Activated CD8-positive, alpha-beta memory T cell treated with anti-CD3 and anti-CD28 coated beads for 1 hour (primary cell): ENCODE results near the gene TRIM44.

Source experiments
- DNase-seq, 2 donors: peaks; one replicate each; pipeline ENCODE4 v3.0.0-alpha.2; 2020; ENCODE audit warnings: low read depth in 1 of 2; ENCODE audit errors: extremely low read depth in 1 of 2

TRIM44 gene

GRCh38 chr11:35785287-35786167 is 123.0 kb downstream of the TRIM44 start:
- no peak for DNase-seq

GRCh38 chr11:35786188-35786587 is 123.6 kb downstream of the TRIM44 start:
- no peak for DNase-seq

- no peak for DNase-seq
Measured at GRCh38 chr11:35787013-35787504, 124.5 kb downstream of the TRIM44 start.

GRCh38 chr11:35787626-35788025 is 125.1 kb downstream of the TRIM44 start:
- no peak for DNase-seq

GRCh38 chr11:35791088-35791958 is 128.7 kb downstream of the TRIM44 start:
- DNase-seq = no peak

GRCh38 chr11:35792148-35792845 is 129.7 kb downstream of the TRIM44 start:
- no peak for DNase-seq

DNA sequence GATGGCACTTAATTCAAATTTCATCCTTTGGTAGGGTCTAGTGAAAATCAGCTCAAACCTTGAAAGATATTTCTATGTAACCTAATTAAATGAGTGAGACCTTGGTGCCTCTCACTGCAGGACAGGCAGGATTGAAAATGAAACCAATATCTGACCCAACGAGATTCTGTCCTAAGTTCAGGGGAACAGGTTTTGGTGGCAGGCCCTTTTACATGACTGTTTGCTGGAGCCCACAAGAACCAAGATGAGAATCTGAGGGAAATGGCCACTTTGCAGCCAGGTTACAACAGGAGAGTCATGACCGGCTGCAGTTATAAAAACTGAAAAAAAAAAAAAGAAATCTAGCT is 130.2 kb downstream of the TRIM44 start:
- DNase-seq = no peak

DNA sequence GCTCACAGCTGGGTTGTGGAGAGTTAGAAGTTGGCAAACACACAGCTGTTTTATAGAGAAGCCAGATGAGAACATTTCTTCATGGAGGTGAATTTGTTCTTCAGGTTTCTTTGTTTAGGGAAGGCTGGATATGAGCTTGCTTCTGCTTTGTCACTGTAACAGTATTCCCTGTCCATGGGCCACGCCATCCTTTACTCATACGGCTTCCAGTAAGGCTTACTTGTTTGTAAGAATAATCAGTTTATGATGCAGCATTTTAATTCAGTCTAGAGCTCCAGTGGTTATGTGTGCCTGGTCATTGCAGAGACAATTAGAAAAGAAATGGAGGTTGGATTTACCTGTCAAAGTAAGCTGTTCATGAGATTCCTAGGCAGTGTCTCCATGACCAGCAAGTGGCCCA is 131.8 kb downstream of the TRIM44 start:
- no peak for DNase-seq

DNA sequence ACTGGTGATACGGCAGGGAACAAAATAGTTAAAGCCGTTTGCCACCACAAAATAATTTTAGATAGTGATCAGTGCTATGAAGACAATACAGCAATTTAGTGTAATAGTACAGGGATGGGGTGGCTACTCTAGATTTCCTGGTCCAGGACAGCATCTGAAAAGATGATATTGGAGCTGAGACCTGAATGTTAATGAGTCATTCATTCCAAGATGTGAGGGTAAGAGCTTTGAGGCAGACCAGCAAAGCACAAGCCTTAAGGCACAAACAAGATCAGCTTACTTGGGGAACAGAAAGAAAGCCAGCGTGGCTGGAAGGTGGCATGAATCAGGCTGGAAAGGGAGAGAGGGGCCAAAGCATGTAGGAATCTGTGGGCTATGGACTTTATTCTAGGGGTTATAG is 132.3 kb downstream of the TRIM44 start:
- DNase-seq = no peak

DNA sequence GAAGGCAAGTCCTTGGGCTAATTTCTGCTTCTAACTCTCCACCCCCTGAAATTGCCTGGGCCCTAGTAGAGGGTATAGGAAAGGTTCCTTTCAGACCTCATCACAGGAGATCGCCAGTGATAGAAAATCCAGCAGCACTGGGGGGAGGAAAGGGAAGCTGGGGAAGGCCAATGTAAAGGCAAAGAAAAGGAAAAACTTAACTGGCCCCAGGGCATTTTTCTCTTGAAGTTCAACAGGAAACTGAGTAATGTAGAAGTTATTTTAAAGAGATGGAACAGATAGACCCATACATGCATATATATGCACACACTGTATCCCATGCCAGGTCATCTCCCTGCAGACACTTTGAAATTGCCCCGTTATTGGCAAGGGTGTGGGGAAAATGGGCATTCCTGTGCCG is 134.0 kb downstream of the TRIM44 start:
- DNase-seq = no peak

- DNase-seq = no peak
Measured at GRCh38 chr11:35798423-35798822, 135.8 kb downstream of the TRIM44 start.

GRCh38 chr11:35798983-35799382 is 136.4 kb downstream of the TRIM44 start:
- no peak for DNase-seq

DNA sequence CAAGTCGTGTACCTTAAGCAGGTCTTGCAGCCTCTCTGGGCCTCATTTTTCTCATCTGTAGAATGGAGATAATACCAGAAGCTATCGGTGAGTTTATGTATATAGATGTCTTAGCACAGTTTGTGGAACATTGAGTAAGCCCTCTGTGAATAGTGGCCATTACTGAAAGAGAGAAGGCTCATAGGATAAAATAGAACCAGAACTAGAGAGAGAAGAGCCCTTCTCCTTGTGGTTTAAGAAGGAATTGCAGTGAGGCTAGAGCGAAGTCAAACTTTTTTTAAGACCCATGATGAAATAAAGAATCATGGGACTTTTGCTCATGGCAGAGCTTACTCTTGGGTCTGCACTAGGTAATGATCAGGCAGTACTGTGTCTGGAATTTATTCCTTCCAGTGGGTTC is 137.1 kb downstream of the TRIM44 start:
- DNase-seq = no peak

- no peak for DNase-seq
Measured at GRCh38 chr11:35800970-35801953, 138.7 kb downstream of the TRIM44 start.

DNA sequence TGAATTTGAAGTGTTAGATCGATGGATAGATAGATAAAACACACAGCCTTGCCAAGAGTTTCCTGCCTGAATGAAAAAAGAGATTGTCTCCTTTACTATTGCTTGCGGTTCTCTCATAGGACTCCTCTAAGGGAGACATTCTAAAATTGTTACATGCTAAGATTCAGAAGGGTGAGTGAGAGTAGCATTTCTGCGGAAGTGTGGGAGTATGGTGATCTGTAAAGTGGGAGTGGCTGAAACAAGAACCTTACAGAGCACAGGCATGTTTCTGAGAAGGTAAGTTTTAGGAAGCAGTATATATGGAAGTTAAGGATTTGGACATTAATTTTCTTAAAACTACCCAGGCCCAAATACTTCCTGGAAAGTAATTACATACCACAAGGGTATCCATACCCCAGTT is 139.6 kb downstream of the TRIM44 start:
- no peak for DNase-seq

GRCh38 chr11:35802672-35803071 is 140.1 kb downstream of the TRIM44 start:
- no peak for DNase-seq

DNA sequence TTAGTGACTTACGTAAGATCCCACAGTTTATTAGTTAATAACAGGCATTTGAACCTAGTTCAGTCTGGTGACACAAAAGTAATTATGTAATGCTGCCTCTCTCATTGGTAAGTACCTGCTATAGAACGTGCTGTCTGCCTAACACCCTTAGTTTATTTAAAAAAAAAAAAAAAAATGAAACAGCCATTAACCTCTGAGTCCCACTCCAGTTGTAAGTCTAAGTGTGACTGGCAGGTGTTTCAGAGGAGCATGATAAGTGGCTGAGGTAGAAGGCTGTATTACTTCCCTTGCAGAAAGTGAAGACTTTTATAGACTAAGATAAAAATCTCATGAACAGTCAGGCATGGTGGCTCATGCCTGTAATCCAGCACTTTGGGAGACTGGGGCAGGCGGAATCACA is 140.5 kb downstream of the TRIM44 start:
- DNase-seq = no peak

GRCh38 chr11:35804451-35805040 is 142.0 kb downstream of the TRIM44 start:
- DNase-seq = no peak

DNA sequence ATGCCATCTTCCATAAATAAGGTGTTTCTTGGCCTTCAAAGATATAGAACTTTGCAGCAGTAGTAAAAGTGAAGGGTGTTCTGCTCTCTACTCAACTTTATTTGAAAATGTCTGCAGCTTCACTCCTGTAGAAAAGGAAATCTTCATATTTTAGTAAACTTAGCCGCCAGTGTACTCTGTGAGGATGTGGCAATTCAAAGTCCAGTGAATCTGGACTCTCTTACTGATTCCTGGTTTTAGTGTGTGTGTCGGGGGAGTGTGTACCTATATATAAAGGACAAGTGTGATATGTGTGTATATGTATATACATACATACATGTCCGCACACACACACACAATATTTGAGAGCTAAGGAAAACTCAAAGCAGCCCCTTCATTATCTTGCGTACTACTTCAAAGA is 147.0 kb downstream of the TRIM44 start:
- DNase-seq = no peak
